DOHH2 (cell line): ENCODE results near the gene PPFIA3.

Experiments
- EZH2phosphoT487 ChIP-seq: fragments of 200-600 bp; sonication (generic); IDR thresholded peaks from 2 replicates; pipeline ENCODE4 v1.6.1; 2017; ENCODE audit warnings: borderline replicate concordance, mild to moderate bottlenecking, antibody characterized with exemption, low read length, moderate library complexity, mixed read lengths
- TF ChIP-seq, protein P1 (sequence below): fragments of 200-600 bp; sonication (generic); IDR thresholded peaks from one replicate; pipeline ENCODE4 v1.5.1; 2014; ENCODE audit warnings: antibody characterized with exemption, mild to moderate bottlenecking, low read depth, low read length; ENCODE audit not compliant: poor library complexity, severe bottlenecking

DNA sequence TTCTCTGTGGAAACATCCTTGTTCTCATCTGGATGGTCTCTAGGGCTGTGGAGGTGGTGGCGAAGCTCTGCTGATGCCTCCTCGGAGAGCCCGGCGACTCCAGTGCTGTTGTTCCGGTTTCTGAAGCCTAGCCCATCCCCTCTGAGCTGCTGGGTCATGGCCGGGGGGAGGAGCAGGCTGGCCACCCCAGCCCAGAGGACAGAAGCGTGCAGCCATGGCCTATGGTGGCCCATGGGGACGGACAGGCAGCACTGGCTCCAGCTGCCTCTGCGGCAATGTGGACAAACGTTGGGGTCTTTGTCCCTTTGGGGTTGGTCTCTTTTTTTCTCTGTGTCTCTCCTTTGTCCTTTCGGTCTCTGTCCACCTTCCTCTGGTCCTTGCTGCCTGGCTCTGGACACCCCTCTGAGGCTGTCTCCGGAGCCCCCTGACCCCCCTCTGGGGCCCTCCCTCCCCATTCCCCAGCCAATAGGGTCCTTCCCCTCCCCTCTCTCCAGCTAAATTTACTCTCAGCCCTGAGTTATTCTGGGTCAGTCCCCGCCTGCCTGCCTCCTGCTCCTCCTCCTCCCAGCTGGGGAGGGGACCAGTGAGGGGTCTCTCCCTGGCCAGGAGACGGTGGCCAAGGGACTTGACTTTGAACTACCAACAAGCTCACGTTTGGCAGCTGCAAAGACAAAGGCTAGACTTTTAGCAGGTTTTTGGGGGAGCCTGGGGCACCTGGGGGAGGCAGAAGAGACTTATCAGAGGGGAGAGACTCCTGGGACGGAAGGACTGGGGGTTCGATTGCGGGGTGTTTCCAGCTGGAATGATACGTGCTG is 35.9 kb downstream of the PPFIA3 start, which contains the start of gene HRC:
- TF ChIP-seq, protein P1, sequence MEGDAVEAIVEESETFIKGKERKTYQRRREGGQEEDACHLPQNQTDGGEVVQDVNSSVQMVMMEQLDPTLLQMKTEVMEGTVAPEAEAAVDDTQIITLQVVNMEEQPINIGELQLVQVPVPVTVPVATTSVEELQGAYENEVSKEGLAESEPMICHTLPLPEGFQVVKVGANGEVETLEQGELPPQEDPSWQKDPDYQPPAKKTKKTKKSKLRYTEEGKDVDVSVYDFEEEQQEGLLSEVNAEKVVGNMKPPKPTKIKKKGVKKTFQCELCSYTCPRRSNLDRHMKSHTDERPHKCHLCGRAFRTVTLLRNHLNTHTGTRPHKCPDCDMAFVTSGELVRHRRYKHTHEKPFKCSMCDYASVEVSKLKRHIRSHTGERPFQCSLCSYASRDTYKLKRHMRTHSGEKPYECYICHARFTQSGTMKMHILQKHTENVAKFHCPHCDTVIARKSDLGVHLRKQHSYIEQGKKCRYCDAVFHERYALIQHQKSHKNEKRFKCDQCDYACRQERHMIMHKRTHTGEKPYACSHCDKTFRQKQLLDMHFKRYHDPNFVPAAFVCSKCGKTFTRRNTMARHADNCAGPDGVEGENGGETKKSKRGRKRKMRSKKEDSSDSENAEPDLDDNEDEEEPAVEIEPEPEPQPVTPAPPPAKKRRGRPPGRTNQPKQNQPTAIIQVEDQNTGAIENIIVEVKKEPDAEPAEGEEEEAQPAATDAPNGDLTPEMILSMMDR = no peak
- no peak for TF ChIP-seq EZH2phosphoT487
